Activated CD8-positive, alpha-beta T cell treated with anti-CD3 and anti-CD28 coated beads for 36 hours (primary cell): Measurements from ENCODE around the gene SYPL1. TPM values are rescaled to one million over a fixed set of nuclear protein-coding genes. Genes with fewer than 3 reads are reported as not detected.

ENCODE experiments used
- ATAC-seq: fragments of 200-7000 bp; cut with Tn5 transposase; one replicate; pipeline ENCODE4 v1.10.0; 2021; ENCODE audit warnings: mild to moderate bottlenecking, moderate library complexity
- CTCF ChIA-PET: fragments of 350-600 bp; sonication (Branson Sonifier 250); formaldehyde crosslinking; loops from one replicate; lab custom pipeline; 2021; ENCODE audit warnings: antibody characterized with exemption; lab: Charles Lee
- POLR2A ChIA-PET: fragments of 350-600 bp; sonication (Branson Sonifier 250); formaldehyde crosslinking; loops from one replicate; lab custom pipeline; 2021; ENCODE audit warnings: antibody characterized with exemption; lab: Charles Lee
- DNase-seq: peaks from one replicate; pipeline ENCODE4 v3.0.0-alpha.2; 2020
- H3K27ac Mint-ChIP-seq: one replicate; pipeline ENCODE4 v1.8.0; 2021; ENCODE audit warnings: mild to moderate bottlenecking, mixed read lengths
- H3K27me3 Mint-ChIP-seq: one replicate; pipeline ENCODE4 v1.8.0; 2021; ENCODE audit warnings: mixed read lengths
- H3K36me3 Mint-ChIP-seq: one replicate; pipeline ENCODE4 v1.8.0; 2021; ENCODE audit warnings: low read depth, mixed read lengths
- H3K4me1 Mint-ChIP-seq: one replicate; pipeline ENCODE4 v1.8.0; 2021; ENCODE audit warnings: low read depth, mixed read lengths
- H3K4me3 Mint-ChIP-seq: one replicate; pipeline ENCODE4 v1.8.0; 2021; ENCODE audit warnings: mild to moderate bottlenecking, moderate library complexity, mixed read lengths
- H3K9me3 Mint-ChIP-seq: one replicate; pipeline ENCODE4 v1.8.0; 2021; ENCODE audit warnings: mixed read lengths
- intact Hi-C: fragments of 100-400 bp; cut with micrococcal nuclease; formaldehyde crosslinking; loops from one replicate; pipeline ENCODE4 v1.10.0; 2022
- total RNA-seq, 2 experiments: library from RNA; stranded (reverse); gene quantifications; one replicate each; pipeline ENCODE4 v1.2.3, GENCODE V29; 2021
- TF ChIP-seq, protein P1 (sequence below): fragments of 200-600 bp; IDR thresholded peaks from one replicate; pipeline ENCODE4 v1.8.0; 2022; ENCODE audit warnings: antibody characterized with exemption, mild to moderate bottlenecking

Gene SYPL1
- total RNA-seq, 2 experiments from 2014 or later, result 40.1 to 44.6 TPM

DNA sequence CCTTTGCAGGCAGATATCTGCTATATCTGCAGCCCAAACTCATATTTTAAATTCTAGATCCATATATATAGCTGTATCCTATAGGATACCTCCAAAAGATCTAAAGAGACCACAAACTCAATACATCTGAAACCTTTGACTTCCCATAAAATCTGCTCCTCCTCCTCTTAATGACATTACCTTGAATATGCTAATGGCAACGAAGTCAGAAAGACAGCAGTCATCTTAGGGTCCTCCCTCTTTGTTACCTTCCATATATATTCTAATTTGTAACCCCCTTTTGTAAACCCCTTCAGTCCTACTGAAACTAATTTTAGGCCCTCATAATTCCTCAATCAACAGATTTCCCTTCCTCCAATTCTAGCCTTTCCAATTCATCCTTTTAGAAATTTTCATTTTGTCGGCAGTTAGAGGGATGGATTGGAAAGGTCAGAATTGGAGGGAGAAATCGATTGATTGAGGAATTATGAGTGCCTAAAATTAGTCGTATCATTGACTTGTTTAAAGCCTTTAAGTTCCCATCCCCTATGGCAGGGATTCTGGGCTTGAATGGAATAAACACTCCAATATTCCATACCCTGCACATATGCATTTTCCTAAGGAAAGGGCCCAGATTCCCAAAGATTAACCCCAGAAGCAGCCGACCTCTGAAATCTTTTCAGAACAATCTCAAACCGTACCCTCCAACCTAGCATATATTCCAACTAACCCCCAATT lies 2.4 kb downstream of the SYPL1 start:
- intact Hi-C loops, result loop anchor here (2.0 to 5.0 kb wide), 2 partner anchors 39 to 52 kb away; no protein-coding TSS in a partner anchor
- ATAC-seq, result no peak
- Mint-ChIP-seq H3K36me3 (peaks cover 13% of the 10 kb centered on the region), H3K27ac (peak overlapping the region; percentile 18), H3K27me3 (no peaks in the 10 kb centered on the region), H3K4me3 (peak overlapping the region; percentile 84), H3K4me1 (peaks cover 57% of the 10 kb centered on the region), H3K9me3 (no peaks in the 10 kb centered on the region)
- ChIA-PET CTCF (interaction anchor here (1.1 kb wide), 1 partner anchor 43 kb away, joined by 6 read pairs; no protein-coding TSS in a partner anchor), POLR2A (interaction anchor here (2.6 kb wide), 1 partner anchor 38 kb away, joined by 14 read pairs; no protein-coding TSS in a partner anchor)
- TF ChIP-seq, protein P1, sequence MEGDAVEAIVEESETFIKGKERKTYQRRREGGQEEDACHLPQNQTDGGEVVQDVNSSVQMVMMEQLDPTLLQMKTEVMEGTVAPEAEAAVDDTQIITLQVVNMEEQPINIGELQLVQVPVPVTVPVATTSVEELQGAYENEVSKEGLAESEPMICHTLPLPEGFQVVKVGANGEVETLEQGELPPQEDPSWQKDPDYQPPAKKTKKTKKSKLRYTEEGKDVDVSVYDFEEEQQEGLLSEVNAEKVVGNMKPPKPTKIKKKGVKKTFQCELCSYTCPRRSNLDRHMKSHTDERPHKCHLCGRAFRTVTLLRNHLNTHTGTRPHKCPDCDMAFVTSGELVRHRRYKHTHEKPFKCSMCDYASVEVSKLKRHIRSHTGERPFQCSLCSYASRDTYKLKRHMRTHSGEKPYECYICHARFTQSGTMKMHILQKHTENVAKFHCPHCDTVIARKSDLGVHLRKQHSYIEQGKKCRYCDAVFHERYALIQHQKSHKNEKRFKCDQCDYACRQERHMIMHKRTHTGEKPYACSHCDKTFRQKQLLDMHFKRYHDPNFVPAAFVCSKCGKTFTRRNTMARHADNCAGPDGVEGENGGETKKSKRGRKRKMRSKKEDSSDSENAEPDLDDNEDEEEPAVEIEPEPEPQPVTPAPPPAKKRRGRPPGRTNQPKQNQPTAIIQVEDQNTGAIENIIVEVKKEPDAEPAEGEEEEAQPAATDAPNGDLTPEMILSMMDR, result no peak
- no peak for DNase-seq

DNA sequence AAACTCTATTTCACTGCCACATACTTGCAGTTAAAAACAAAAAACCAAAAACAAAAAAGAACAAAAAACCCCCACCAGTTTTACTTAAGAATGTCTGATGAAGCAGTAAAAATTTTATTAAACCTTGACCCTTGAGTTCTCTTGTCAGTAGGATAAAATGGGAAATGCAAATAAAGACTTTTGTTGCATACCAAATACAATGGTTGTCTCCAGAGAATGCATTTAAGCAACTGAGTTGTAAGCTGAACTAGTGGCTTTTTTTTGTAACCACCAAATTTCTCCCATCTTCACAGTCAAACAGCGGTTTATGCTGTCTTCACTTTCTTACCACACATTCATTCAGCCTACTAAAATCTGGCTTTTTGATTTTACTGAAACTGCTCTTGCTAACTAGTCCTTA lies 3.1 kb downstream of the SYPL1 start:
- TF ChIP-seq, protein P1, result no peak
- ChIA-PET POLR2A (interaction anchor here (1.0 to 2.6 kb wide), 2 partner anchors 17 to 38 kb away, joined by 3 to 14 read pairs; no protein-coding TSS in a partner anchor), CTCF (interaction anchor here (1.1 kb wide), 1 partner anchor 44 kb away, joined by 6 read pairs; no protein-coding TSS in a partner anchor)
- Mint-ChIP-seq H3K4me1 (peaks cover 55% of the 10 kb centered on the region), H3K36me3 (peaks cover 13% of the 10 kb centered on the region), H3K4me3 (peak overlapping the region; percentile 48), H3K27me3 (no peaks in the 10 kb centered on the region), H3K27ac (no peak overlapping the region), H3K9me3 (no peaks in the 10 kb centered on the region)
- ATAC-seq (no peak), DNase-seq (no peak)
- intact Hi-C loops, result no loop called here

DNA sequence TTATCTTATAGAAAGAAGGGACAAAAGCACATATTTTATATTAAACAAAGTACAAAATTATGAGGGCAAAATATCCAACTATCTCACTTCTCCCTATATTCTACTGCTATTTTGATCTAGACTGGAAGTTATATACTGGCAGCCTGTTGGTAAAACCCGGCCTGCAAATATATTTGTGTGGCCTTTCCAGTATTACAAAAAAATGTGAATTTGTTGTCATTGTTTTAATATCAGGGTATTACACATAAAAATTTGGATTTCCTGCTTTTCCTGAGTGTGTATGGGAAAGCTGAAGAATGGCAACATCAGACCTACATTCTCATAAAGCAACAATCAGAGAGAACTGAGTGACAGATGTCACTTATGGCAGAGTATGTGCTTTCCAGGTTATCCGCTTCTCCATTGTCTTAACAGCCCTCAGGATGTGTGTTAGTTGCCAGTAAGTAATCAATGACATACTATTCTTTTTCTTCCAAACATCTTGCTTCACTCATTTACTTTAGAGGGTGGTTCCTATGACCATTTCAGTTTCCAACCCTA lies 7.3 kb downstream of the SYPL1 start:
- Mint-ChIP-seq H3K27ac (no peak overlapping the region), H3K36me3 (peaks cover 5% of the 10 kb centered on the region), H3K4me1 (peaks cover 66% of the 10 kb centered on the region), H3K9me3 (no peaks in the 10 kb centered on the region), H3K4me3 (no peak overlapping the region), H3K27me3 (no peaks in the 10 kb centered on the region)
- TF ChIP-seq, protein P1, result no peak
- POLR2A ChIA-PET, result interaction anchor here (1.2 to 3.1 kb wide), 3 partner anchors 15 to 32 kb away, joined by 3 to 7 read pairs (median 3); no protein-coding TSS in a partner anchor
- DNase-seq, result no peak
- intact Hi-C loops, result no loop called here
- CTCF ChIA-PET, result interaction anchor here (0.8 to 3.0 kb wide), 4 partner anchors 19 to 50 kb away, joined by 3 to 12 read pairs (median 8); no protein-coding TSS in a partner anchor
- no peak for ATAC-seq

DNA sequence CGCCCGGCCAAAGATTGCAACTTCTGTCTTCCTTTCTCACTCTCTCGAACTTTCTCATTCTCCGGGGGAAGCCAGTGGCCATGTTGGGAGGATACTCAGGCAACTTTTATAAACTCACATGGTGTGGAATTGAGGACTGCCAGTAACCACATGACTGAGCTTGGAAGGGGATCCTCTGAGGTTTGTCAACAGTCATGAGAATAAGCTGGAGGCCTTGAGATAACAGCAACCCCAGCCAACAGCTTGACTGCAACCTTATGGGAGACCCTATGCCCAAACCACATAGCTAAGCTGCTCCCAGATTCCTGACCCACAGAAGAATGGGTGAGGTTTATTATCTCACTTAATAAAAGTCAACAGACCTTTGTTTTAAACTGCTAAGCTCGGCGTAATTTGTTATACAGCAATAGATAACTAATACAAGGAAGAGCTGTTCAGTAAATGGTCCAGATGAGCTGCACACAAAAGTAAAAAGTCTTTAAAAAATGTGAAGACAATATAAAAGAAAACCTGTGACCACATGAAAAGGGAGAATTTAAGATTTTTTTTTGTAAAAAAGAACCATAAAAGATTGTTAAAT lies 9.6 kb downstream of the SYPL1 start:
- peaks cover 68% of the 10 kb centered on the region for H3K4me1 Mint-ChIP-seq
- no peaks in the 10 kb centered on the region for H3K9me3 Mint-ChIP-seq
- TF ChIP-seq, protein P1, result no peak
- no peak overlapping the region for H3K27ac Mint-ChIP-seq
- CTCF ChIA-PET, result interaction anchor here (0.9 to 3.0 kb wide), 7 partner anchors 9 to 445 kb away, joined by 3 to 12 read pairs (median 4); partner anchors contain the start of gene SYPL1
- POLR2A ChIA-PET, result interaction anchor here (0.6 to 3.1 kb wide), 3 partner anchors 9 to 44 kb away, joined by 3 to 8 read pairs (median 7); partner anchors contain the start of gene SYPL1
- H3K36me3 Mint-ChIP-seq, result peaks cover 8% of the 10 kb centered on the region
- intact Hi-C loops, result no loop called here
- no peak for DNase-seq
- H3K4me3 Mint-ChIP-seq, result no peak overlapping the region
- H3K27me3 Mint-ChIP-seq, result no peaks in the 10 kb centered on the region
- ATAC-seq, result no peak
